Activated CD8-positive, alpha-beta memory T cell treated with anti-CD3 and anti-CD28 coated beads for 4 hours (primary cell): Measurements from ENCODE around the gene FHL5.
"Not testable (repeated sequence)": the region's sequence is repeated elsewhere in the genome, so short reads cannot be mapped to it uniquely, and the experiment has no call there.

Experiments
- DNase-seq, 2 donors: peaks; one replicate each; pipeline ENCODE4 v3.0.0-alpha.2; 2020; ENCODE audit warnings: low read depth in 2 of 2

The FHL5 gene

GRCh38 chr6:96562886-96563285, at the start of gene FHL5:
TSS of gene FHL5 (plus strand) at chr6:96563128. CDS start at chr6:96603614, 40,486 bp downstream.
- no peak for DNase-seq

- no peak for DNase-seq
These were observed 42.5 kb upstream of the FHL5 start for GRCh38 chr6:96520171-96521115.

DNA sequence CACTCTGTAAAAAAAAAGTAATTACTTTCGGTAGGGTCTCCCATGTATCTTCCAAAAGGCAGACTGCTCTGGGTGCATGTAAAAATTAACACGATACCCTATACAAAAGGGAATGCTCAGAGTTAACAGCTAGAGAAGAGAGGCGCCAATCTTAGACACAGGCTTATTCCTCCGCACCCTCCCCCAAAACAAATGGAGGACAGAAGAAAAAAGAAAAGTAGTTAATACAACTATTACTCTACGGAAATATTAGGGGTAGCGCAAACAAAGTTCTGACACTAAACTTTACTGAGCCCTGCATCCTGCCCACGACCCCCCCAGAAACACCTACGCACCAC, 41.7 kb upstream of the FHL5 start:
- no peak for DNase-seq

GRCh38 chr6:96521644-96522464, 41.1 kb upstream of the FHL5 start, which contains the start of gene UFL1:
TSS of gene UFL1 (plus strand) at chr6:96521806. CDS start at chr6:96521874, 68 bp downstream.
- DNase-seq: peak; percentile 90 to 91

DNA sequence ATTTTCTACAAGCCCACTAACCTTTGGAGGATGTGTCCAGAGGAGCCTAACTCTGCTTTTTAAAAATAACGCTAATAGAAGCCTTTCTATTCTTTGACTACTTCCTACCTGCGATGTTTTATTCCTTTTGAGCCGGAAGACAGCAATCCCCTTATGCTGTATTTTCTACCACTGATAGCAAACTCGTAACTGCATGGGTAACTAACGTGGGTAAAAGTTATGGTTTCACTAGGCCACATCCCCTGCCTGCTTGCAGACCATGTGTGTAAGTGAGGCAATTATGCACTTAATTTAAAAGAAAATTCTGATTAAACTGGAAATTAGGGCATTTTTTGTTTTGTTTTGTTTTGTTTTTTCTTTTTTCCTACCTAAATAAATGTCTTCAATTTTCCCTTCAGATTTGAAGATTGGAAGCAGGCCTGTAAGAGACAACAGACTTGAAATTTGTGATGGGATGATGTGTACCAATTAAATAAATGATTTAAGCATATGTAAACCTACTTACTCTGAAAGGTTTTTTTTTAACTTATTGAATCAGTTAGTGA, 40.4 kb upstream of the FHL5 start:
- no peak for DNase-seq

DNA sequence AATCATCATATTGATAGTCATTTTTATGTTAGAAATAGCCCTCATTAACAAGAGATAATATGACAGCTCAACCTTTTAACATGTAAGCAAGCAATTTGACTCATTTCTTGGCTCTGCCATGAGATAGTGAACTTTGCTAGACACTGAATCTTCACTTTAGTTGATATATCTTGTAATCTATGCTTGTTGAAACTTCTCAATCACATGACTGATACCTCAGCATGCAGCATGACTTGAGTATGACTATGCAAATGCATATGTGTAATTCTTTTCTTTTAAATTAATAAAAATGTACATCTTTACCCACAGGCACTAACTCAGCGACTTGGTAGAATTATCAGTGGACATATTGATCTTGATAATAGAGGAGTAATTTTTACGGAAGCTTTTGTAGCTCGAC, 34.7 kb upstream of the FHL5 start:
- DNase-seq: no peak

DNA sequence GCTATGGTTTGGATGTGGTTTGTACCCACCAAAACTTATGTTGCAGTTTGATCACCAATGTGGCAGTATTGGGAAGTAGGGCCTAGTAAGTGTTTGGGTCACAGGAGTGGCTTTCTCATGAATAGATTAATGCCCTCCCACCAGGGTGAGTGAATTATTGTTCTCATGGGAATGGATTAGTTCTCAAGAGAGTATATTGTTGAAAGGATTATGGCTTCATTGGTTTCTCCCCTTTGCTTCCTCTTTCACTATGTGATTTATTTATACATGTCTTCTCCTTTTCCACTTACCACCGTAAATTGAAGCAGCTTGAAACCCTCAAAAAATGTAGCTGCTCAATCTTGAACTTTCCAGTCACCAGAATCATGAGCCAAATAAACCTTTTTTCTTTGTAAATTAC, 30.5 kb upstream of the FHL5 start:
- no peak for DNase-seq

- no peak for DNase-seq
These were observed 25.2 kb upstream of the FHL5 start for GRCh38 chr6:96537726-96538125.

DNA sequence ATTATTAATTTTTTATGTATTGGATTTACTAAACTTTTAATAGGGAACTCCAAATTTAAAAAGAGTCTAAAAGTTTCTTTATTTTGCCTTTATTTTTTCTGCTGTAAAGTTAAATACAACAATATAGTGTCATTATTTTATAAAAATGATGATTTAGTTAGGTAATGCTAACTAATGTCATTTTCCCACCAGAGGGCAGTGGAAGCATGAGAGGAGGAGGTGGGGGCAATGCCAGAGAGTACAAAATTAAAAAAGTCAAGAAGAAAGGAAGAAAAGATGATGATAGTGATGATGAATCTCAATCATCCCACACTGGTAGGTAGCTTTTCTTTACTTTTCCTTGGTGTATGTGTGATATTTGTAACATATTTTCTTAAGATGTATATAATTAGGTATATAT, 20.2 kb upstream of the FHL5 start:
- no peak for DNase-seq

DNA sequence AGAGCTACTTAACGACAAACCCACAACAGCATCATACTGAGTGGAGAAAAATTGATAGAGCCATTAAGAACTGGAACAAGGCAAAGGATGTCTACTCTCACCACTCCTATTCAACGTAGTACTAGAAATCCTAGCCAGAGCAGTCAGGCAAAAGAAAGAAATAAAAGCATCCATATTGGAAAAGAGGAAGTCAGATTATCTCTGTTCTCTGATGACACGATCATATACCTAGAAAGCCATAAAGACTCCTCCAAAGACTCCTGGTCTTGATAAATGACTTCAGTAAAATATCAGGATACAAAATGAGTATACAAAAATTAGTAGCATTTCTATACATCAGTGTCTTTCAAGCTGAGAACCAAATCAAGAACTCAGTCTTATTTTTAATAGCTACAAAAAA, 17.0 kb upstream of the FHL5 start:
- no peak for DNase-seq

GRCh38 chr6:96547654-96548053, 15.3 kb upstream of the FHL5 start:
- DNase-seq: no peak

DNA sequence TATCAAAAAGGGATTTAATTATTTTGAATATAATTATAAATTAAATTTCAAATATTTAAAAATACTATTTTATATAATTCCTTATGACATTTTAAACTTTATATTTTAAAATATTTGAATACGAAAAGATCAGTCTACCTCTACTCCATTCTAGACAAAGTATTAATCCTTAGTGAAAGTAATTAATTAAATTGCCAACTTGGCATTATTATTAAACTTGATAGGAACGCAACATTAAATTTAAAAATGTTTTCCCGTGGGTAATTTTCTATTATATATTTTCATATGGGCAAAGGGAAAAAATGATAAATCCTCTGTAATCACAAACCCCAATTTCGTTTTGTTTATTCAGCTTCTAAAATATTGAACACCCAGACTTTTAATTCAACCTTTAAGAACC, 8.4 kb upstream of the FHL5 start:
- DNase-seq: no peak

DNA sequence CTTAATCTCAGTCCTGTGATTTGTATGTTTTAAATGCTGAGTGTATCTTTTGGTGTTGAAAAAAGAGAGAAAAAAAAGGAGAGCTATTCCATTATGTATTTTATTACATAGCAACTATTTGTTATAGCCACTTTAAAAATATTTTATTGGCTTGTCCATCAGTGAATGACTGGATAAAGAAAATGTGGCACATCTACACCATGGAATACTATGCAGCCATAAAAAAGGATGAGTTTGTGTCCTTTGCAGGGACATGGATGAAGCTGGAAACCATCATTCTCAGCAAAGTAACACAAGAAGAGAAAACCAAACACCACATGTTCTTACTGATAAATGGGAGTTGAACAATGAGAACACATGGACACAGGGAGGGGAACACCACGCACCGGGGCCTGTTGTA, 3.2 kb upstream of the FHL5 start:
- DNase-seq: not testable (repeated sequence)

GRCh38 chr6:96563853-96564252, 925 bp downstream of the FHL5 start:
- DNase-seq: no peak

DNA sequence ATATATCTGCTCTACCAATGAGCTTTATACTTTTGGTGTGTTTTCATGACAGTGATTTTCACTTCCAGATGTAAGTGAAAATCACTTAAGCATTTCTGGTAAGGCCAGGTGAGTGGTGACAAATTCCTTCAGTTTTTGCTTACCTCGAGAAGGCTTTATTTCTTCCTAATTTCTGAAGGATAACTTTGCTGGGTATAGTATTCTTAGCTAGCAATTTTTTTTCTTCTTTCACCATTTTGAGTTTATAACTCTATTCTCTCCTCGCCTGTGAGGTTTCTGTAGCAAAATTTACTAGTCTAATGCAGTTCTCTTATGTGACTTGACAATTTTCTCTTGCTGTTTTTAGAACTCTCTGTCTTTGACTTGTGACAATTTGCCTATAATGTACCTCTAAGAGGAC, 7.1 kb downstream of the FHL5 start:
- DNase-seq: no peak

DNA sequence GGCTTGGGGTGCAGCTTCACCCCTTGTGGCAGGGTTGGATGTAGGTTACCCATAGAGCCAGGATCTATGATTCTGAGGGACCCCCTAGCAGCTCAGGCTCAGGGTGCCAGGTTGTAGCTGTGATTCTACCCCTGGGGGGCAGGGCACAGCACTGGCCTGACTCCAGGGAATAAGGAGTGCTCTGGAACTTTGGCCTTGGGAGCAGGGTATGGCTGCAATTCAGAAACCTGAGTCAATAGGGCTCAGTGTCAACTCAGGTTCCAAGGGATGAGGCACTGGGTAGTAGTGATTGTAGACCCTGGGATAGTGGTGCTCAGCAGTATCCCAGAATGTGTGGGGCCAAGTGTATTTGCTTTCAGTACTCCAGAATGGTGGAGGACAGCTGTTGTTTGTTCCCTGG, 8.6 kb downstream of the FHL5 start:
- no peak for DNase-seq

DNA sequence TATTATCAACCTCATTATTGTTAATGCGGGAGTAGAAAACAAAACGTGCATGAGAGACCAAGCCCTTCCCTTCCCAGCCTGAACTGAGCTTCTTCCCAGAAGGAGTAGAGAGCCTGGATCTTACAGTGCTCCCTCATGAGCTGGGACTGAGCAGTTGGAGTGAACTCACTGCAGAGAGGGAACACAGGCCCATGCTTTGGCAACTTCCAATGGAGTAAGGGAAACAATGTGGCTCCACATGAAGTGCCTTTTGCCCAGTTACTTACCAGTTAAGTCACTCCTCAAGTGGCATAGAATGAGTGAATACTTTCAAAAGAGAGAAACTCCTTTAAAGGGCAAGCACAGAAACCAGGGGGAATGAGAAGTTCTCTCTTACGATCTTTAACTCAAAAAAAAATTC, 12.4 kb downstream of the FHL5 start:
- no peak for DNase-seq

DNA sequence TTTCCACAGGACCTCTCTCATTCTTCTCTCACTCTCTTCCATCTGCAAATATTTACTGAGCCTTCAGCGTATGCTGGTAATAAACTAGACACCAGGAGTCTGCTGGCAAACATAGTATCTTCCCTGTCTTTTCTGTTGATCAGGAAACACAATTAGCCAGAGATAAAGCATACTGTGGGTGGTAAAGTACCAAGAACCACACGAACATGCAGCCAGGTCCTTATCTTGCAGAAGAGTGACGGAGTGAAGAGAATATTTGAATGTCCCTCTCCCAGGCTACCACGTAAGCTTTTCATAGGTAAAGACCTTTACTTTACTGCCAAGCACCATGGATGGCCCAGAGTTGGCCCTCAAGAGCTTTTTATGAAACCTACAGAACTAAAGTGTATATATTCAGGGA, 13.3 kb downstream of the FHL5 start:
- DNase-seq: no peak

- no peak for DNase-seq
These were observed 19.1 kb downstream of the FHL5 start for GRCh38 chr6:96582021-96582420.

- DNase-seq: no peak
These were observed 19.5 kb downstream of the FHL5 start for GRCh38 chr6:96582436-96582835.

DNA sequence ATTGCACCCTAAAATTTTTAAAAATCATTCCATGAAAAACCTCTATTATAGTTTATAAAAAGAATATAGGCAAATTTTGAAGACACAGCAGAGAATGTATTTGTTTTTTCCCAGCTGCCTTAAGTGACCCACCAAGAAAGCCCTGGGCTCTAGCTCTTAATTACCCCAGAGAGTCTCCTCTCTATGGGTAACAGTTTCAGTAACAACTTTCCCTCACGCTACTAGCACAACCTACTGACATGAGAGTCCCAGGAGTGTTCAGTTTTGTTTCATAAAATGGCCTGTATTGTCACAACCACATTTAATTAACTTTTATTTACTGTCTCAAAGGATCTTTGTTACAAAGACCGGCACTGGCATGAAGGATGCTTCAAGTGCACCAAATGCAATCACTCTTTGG, 41.5 kb downstream of the FHL5 start:
- no peak for DNase-seq

DNA sequence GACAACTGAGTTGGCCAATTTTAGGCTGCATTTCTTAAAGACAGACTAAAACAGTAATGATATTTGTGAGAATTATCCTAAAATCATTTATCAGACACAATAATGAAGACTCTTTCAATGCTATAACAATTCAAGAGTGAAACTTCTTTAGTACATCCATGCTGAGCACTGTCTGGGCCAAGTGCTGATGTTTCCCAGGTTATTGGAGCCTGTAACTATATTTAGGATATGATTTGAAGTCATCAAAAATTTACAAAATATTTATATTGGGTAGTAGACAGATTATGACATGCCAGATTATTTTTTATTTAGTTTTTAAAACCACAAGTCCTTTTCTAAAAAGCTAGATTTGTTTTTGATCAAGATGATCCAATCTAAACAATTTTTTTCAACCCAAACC, 45.1 kb downstream of the FHL5 start:
- DNase-seq: no peak

- DNase-seq: no peak
These were observed 47.1 kb downstream of the FHL5 start for GRCh38 chr6:96610019-96610418.
